GM12878 (cell line): ENCODE data around the gene DNMBP. TPM values are rescaled to one million over a fixed set of nuclear protein-coding genes. Genes with fewer than 3 reads are reported as not detected.

ENCODE experiments used
- ATAC-seq: fragments of 200-7000 bp; cut with Tn5 transposase; 3 replicates; pipeline ENCODE4 v1.9.1; 2020; ENCODE audit warnings: mild to moderate bottlenecking, moderate library complexity
- BruUV-seq: library from RNA; stranded (reverse); fragments of 400-500 nt; replicated peaks from 2 replicates; lab custom pipeline; 2021; lab: Mats Ljungman, UMichigan
- CTCF ChIA-PET: fragments of 300-600 bp; sonication (Branson Sonifier 250); formaldehyde crosslinking; extraction: SDS; loops from one replicate; lab custom pipeline; 2021; ENCODE audit warnings: inconsistent platforms; lab: Yijun Ruan, JAX
- POLR2A ChIA-PET: fragments of 350-600 bp; formaldehyde crosslinking; extraction: SDS; loops from one replicate; lab custom pipeline; 2021; ENCODE audit warnings: inconsistent platforms; lab: Charles Lee
- RAD21 ChIA-PET: fragments of 300-600 bp; sonication (Branson Sonifier 250); formaldehyde crosslinking; loops from one replicate; lab custom pipeline; 2023; ENCODE audit warnings: antibody characterized with exemption; ENCODE audit not compliant: unreplicated experiment; lab: Charles Lee
- SMC1A ChIA-PET: fragments of 300-600 bp; sonication (Branson Sonifier 250); formaldehyde crosslinking; loops from one replicate; lab custom pipeline; 2023; ENCODE audit not compliant: unreplicated experiment, uncharacterized antibody; lab: Charles Lee
- DNase-seq: peaks from one replicate; pipeline ENCODE4 v3.0.0-alpha.2; 2011; ENCODE audit warnings: low read depth, low spot score
- FAIRE-seq: peaks from 3 replicates; lab custom pipeline; 2011; peaks lifted over from hg19 to GRCh38; lab: Jason Lieb, UNC
- H2AFZ ChIP-seq: 2 replicates; pipeline ENCODE4 v1.6.0; 2011; ENCODE audit warnings: low read depth, low read length, control low read depth; ENCODE audit not compliant: control insufficient read depth
- H3K27ac ChIP-seq: 2 replicates; pipeline ENCODE4 v1.5.1; 2011; ENCODE audit warnings: control low read depth; ENCODE audit not compliant: control insufficient read depth, insufficient read depth
- H3K27me3 ChIP-seq, 2 experiments: replicated peaks in 1 of 2; 2 replicates each; pipeline versions ENCODE4 v1.6.0 to v1.6.1; 2011; ENCODE audit warnings: low read length in 1 of 2; ENCODE audit not compliant: control insufficient read depth in 2 of 2, insufficient read depth in 2 of 2
- H3K36me3 ChIP-seq, 2 experiments: 2 replicates each; pipeline ENCODE4 v1.5.1; 2011; ENCODE audit warnings: low read length in 1 of 2; ENCODE audit not compliant: control insufficient read depth in 2 of 2, insufficient read depth in 2 of 2
- H3K4me1 ChIP-seq: 2 replicates; pipeline ENCODE4 v1.6.1; 2011; ENCODE audit warnings: mild to moderate bottlenecking, low read length, moderate library complexity, mixed read lengths; ENCODE audit not compliant: control insufficient read depth, insufficient read depth
- H3K4me2 ChIP-seq: 2 replicates; pipeline ENCODE4 v1.6.0; 2011; ENCODE audit warnings: control low read depth; ENCODE audit not compliant: control insufficient read depth, insufficient read depth
- H3K4me3 ChIP-seq: fragments of 200-600 bp; sonication (generic); 2 replicates; pipeline ENCODE4 v1.5.1; 2016
- H3K79me2 ChIP-seq: 2 replicates; pipeline ENCODE4 v1.6.0; 2011; ENCODE audit warnings: low read length; ENCODE audit not compliant: control insufficient read depth, insufficient read depth
- H3K9ac ChIP-seq: 2 replicates; pipeline ENCODE4 v1.8.0; 2011; ENCODE audit warnings: low read length, control low read depth, mixed read lengths; ENCODE audit not compliant: control insufficient read depth, insufficient read depth
- H3K9me3 ChIP-seq: replicated peaks from 3 replicates; pipeline ENCODE4 v1.5.1; 2011; ENCODE audit warnings: mild to moderate bottlenecking, low read length; ENCODE audit not compliant: control insufficient read depth, insufficient read depth
- H4K20me1 ChIP-seq: 2 replicates; pipeline ENCODE4 v1.6.0; 2011; ENCODE audit not compliant: control insufficient read depth, insufficient read depth
- ATF7 ChIP-seq: fragments of 450-650 bp; IDR thresholded peaks from 2 replicates; pipeline ENCODE4 v1.6.1; 2016; ENCODE audit warnings: low read depth, mild to moderate bottlenecking
- E2F8 ChIP-seq: fragments of 450-650 bp; IDR thresholded peaks from 2 replicates; pipeline ENCODE4 v1.6.1; 2018; ENCODE audit warnings: mild to moderate bottlenecking, low read depth, moderate library complexity; ENCODE audit not compliant: partially characterized antibody
- HDAC2 ChIP-seq: fragments of 200-600 bp; sonication (generic); IDR thresholded peaks from 2 replicates; pipeline ENCODE4 v1.6.1; 2017
- IKZF2 ChIP-seq, 2 experiments: fragments of 450-650 bp; IDR thresholded peaks; 2 replicates each; pipeline ENCODE4 v1.6.1; 2017; ENCODE audit warnings: mild to moderate bottlenecking in 2 of 2, moderate library complexity in 2 of 2
- JUNB ChIP-seq: IDR thresholded peaks from 2 replicates; pipeline ENCODE4 v1.6.1; 2016; ENCODE audit warnings: antibody characterized with exemption, mild to moderate bottlenecking
- MLLT1 ChIP-seq: fragments of 450-650 bp; IDR thresholded peaks from 2 replicates; pipeline ENCODE4 v1.6.1; 2016; ENCODE audit warnings: mild to moderate bottlenecking
- MTA2 ChIP-seq: fragments of 450-650 bp; IDR thresholded peaks from 2 replicates; pipeline ENCODE4 v1.6.1; 2016; ENCODE audit warnings: low read depth, mild to moderate bottlenecking, moderate library complexity
- MYC ChIP-seq: IDR thresholded peaks from 2 replicates; pipeline ENCODE4 v1.6.1; 2011; ENCODE audit warnings: mild to moderate bottlenecking, low read length, moderate library complexity, inconsistent platforms; ENCODE audit not compliant: insufficient read depth, insufficient replicate concordance, insufficient read length, severe bottlenecking
- NR2F1 ChIP-seq: fragments of 450-650 bp; conservative IDR thresholded peaks from 2 replicates; pipeline ENCODE4 v1.6.1; 2017; ENCODE audit warnings: mild to moderate bottlenecking
- PAX8 ChIP-seq: fragments of 450-650 bp; IDR thresholded peaks from 2 replicates; pipeline ENCODE4 v1.6.1; 2017; ENCODE audit warnings: mild to moderate bottlenecking, moderate library complexity
- PML ChIP-seq: IDR thresholded peaks from 2 replicates; pipeline ENCODE4 v1.6.1; 2012; ENCODE audit warnings: low read length, inconsistent platforms
- RUNX3 ChIP-seq: IDR thresholded peaks from 2 replicates; pipeline ENCODE4 v1.6.1; 2012; ENCODE audit warnings: low read length, inconsistent platforms
- WRNIP1 ChIP-seq: IDR thresholded peaks from 2 replicates; pipeline ENCODE4 v1.6.1; 2011; ENCODE audit warnings: low read depth, low read length, improper control_type of control experiment, borderline replicate concordance
- WGBS: methylation state at CpG from one replicate; pipeline ENCODE4 v1.1.6; 2016; ENCODE audit warnings: low lambda C conversion rate; ENCODE audit not compliant: insufficient replicate concordance, insufficient coverage; ENCODE audit errors: missing lambda C conversion rate; 5-methylcytosine and 5-hydroxymethylcytosine counted together
- in situ Hi-C: fragments of 300-500 bp; cut with MboI; formaldehyde crosslinking; loops from 9 replicates; pipeline ENCODE4 v1.14.3; 2018; ENCODE audit warnings: mixed read lengths
- intact Hi-C: fragments of 100-400 bp; cut with micrococcal nuclease; formaldehyde crosslinking; loops from one replicate; pipeline ENCODE4 v1.14.2; 2022; ENCODE audit not compliant: unreplicated experiment
- polyA plus RNA-seq, 11 experiments: library from polyadenylated mRNA; depleted of rRNA in 4 of 11; unstranded in 6 of 11; stranded (reverse) in 5 of 11; fragments of >200 nt; fragmentation: Nextera tagmentation in 4 of 11; fragmentation: Illumina TruSeq in 1 of 11; extraction: Ambion mirVana in 4 of 11; extraction: Trizol in 1 of 11; gene quantifications; 1 replicate in 1 of 11; 2 replicates in 10 of 11; pipeline versions ENCODE4 v1.2.1 to v1.2.3, GENCODE V29; 2011 to 2016; ENCODE audit warnings: inconsistent platforms in 2 of 11, missing spikeins in 2 of 11, low read depth in 1 of 11
- total RNA-seq, 4 experiments: library from RNA; depleted of rRNA in 3 of 4; stranded (reverse); fragments of >200 nt in 3 of 4; fragmentation: Illumina TruSeq in 1 of 4; extraction: Trizol in 1 of 4; gene quantifications; 2 replicates each; pipeline versions ENCODE4 v1.2.1 to v1.2.3, GENCODE V29; 2013 to 2021

Gene DNMBP
- total and polyA plus RNA-seq, 10 of the 15 experiments (the other 5 are each of a cell fraction or from before 2014, with no cell fraction given), result 7.1 to 45.0 (median 22.0) TPM

- ChIA-PET POLR2A (interaction anchor here (0.6 kb wide), 1 partner anchor 102 kb away, joined by 6 read pairs; no protein-coding TSS in a partner anchor), RAD21 (no interaction called here), SMC1A (interaction anchor here (1.1 kb wide), 1 partner anchor 256 kb away, joined by 3 read pairs; no protein-coding TSS in a partner anchor), CTCF (interaction anchor here (0.9 kb wide), 1 partner anchor 367 kb away, joined by 4 read pairs; no protein-coding TSS in a partner anchor)
- Histone ChIP-seq H3K27ac (no peak overlapping the region), H3K4me1 (no peaks in the 10 kb centered on the region), H3K79me2 (no peaks in the 10 kb centered on the region), H3K4me3 (no peak overlapping the region), H2AFZ (no peak overlapping the region), H3K9me3 (no peaks in the 10 kb centered on the region; the same call in 2 of the 3 replicates), H3K36me3 (no peaks in the 10 kb centered on the region), H3K27me3 (no peaks in the 10 kb centered on the region), H3K9ac (no peak overlapping the region), H3K4me2 (no peak overlapping the region), H4K20me1 (no peaks in the 10 kb centered on the region)
- no TSS peak for BruUV-seq
- FAIRE-seq (no peak), DNase-seq (peak; percentile 12), ATAC-seq (peak; percentile 60)
- WGBS, result 30% methylated on average over 2 of the region's 2 CpGs
- no peak for TF ChIP-seq WRNIP1
- no peak for TF ChIP-seq E2F8
- TF ChIP-seq PML, result no peak
- TF ChIP-seq PAX8, result no peak
- 0 out of 2 replicates have a peak, but pooled peaks have one; percentile 17 for TF ChIP-seq ATF7
- TF ChIP-seq RUNX3, result peak; percentile 27; the same call in 1 of the 2 replicates
- 0 out of 2 replicates have a peak, but pooled peaks have one; percentile 19 for TF ChIP-seq MLLT1
- no peak for TF ChIP-seq MYC
- no peak for TF ChIP-seq IKZF2 (IDR thresholded peaks at IDR 0.05)
- peak; percentile 52 for TF ChIP-seq MTA2
- TF ChIP-seq HDAC2, result no peak
- no peak for TF ChIP-seq NR2F1
- TF ChIP-seq JUNB, result no peak
- in situ Hi-C loops (no loop called here), intact Hi-C loops (no loop called here)
These were observed 181.3 kb downstream of the DNMBP start for GRCh38 chr10:99828464-99828863.
